IPS-15b (cell line): ENCODE measurements around the gene FGF6.

ENCODE experiments used
- H3K27me3 ChIP-seq: one replicate; pipeline ENCODE4 v1.6.1; 2013; ENCODE audit warnings: low read length; ENCODE audit not compliant: control insufficient read depth, insufficient read depth
- H3K36me3 ChIP-seq: one replicate; pipeline ENCODE4 v1.6.1; 2013; ENCODE audit warnings: low read length; ENCODE audit not compliant: control insufficient read depth, insufficient read depth
- H3K4me1 ChIP-seq: one replicate; pipeline ENCODE4 v1.6.1; 2013; ENCODE audit warnings: mild to moderate bottlenecking, low read length; ENCODE audit not compliant: control insufficient read depth, insufficient read depth
- H3K4me3 ChIP-seq: one replicate; pipeline ENCODE4 v1.5.1; 2013; ENCODE audit warnings: low read depth, low read length
- H3K9ac ChIP-seq: one replicate; pipeline ENCODE4 v1.6.1; 2013; ENCODE audit warnings: low read depth, mild to moderate bottlenecking, low read length
- H3K9me3 ChIP-seq: one replicate; pipeline ENCODE4 v1.6.1; 2013; ENCODE audit warnings: mild to moderate bottlenecking, low read length; ENCODE audit not compliant: control insufficient read depth, insufficient read depth

FGF6 gene

DNA sequence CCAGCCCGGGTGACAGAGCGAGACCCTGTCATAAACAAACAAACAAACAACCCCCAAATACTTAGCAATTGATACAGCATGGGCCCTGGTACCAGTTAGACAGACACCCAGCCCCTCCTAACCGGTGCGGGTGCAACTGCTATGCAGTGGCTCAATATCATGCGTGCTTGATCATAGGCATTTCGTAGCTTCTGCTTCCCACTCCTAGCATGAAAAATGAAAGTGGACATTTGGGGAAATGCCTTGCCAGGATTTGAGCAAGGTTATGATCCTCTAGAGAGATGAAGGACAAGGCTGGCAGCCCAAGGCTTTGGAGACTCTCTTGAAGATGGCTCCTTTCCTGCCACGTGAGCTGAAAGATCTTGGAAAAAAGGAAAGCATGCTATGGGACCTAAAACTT lies 13.7 kb downstream of the FGF6 start:
- H3K4me1 ChIP-seq: peaks cover 3% of the 10 kb centered on the region
- no peaks in the 10 kb centered on the region for H3K27me3 ChIP-seq
- H3K9me3 ChIP-seq: no peaks in the 10 kb centered on the region
- no peak overlapping the region for H3K9ac ChIP-seq
- no peaks in the 10 kb centered on the region for H3K36me3 ChIP-seq
- no peak overlapping the region for H3K4me3 ChIP-seq

GRCh38 chr12:4431436-4431835 lies 14.2 kb downstream of the FGF6 start:
- Histone ChIP-seq H3K4me3 (no peak overlapping the region), H3K9ac (no peak overlapping the region), H3K36me3 (no peaks in the 10 kb centered on the region), H3K27me3 (no peaks in the 10 kb centered on the region), H3K9me3 (no peaks in the 10 kb centered on the region), H3K4me1 (no peaks in the 10 kb centered on the region)

DNA sequence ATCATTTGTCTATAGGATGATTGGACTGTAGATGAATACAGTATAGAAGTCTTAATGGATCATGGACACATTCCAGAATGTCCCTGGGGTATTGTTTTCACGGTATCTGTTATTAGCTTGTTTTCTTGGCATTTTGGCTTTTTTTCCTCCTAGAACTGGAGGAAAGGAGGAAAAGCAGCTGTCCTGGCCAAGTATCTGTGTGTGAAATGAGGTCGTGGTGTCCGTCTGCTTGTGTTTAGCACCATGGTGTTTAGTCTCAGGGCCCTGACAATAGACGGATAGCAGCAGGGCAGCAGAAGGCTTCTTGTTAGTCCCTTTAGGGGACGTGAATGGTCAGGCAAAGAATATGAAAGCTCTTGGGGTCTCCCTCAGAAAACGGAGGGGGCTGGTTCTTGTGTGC lies 21.2 kb downstream of the FGF6 start:
- Histone ChIP-seq H3K4me1 (no peaks in the 10 kb centered on the region), H3K36me3 (no peaks in the 10 kb centered on the region), H3K4me3 (no peak overlapping the region), H3K9me3 (no peaks in the 10 kb centered on the region), H3K9ac (no peak overlapping the region), H3K27me3 (no peaks in the 10 kb centered on the region)

GRCh38 chr12:4423528-4424195 lies 22.0 kb downstream of the FGF6 start:
- no peaks in the 10 kb centered on the region for H3K27me3 ChIP-seq

GRCh38 chr12:4422985-4423384 lies 22.6 kb downstream of the FGF6 start:
- H3K4me1 ChIP-seq: no peaks in the 10 kb centered on the region
- no peaks in the 10 kb centered on the region for H3K36me3 ChIP-seq
- H3K27me3 ChIP-seq: no peaks in the 10 kb centered on the region
- H3K9ac ChIP-seq: no peak overlapping the region
- no peak overlapping the region for H3K4me3 ChIP-seq
- H3K9me3 ChIP-seq: no peaks in the 10 kb centered on the region

More at GRCh38 chr12:4423528-4424195, 22.0 kb downstream of the FGF6 start:
- Histone ChIP-seq H3K36me3 (no peaks in the 10 kb centered on the region), H3K4me3 (no peak overlapping the region), H3K4me1 (no peaks in the 10 kb centered on the region), H3K9ac (no peak overlapping the region), H3K9me3 (no peaks in the 10 kb centered on the region)

- Histone ChIP-seq H3K27me3 (no peaks in the 10 kb centered on the region), H3K4me1 (no peaks in the 10 kb centered on the region), H3K4me3 (no peak overlapping the region), H3K9ac (no peak overlapping the region), H3K9me3 (no peaks in the 10 kb centered on the region), H3K36me3 (no peaks in the 10 kb centered on the region)
Measured at GRCh38 chr12:4421590-4422031, 24.0 kb downstream of the FGF6 start.

GRCh38 chr12:4420138-4420670 lies 25.4 kb downstream of the FGF6 start:
- H3K36me3 ChIP-seq: no peaks in the 10 kb centered on the region
- H3K9ac ChIP-seq: no peak overlapping the region
- H3K4me1 ChIP-seq: no peaks in the 10 kb centered on the region
- H3K27me3 ChIP-seq: no peaks in the 10 kb centered on the region
- no peaks in the 10 kb centered on the region for H3K9me3 ChIP-seq
- no peak overlapping the region for H3K4me3 ChIP-seq

DNA sequence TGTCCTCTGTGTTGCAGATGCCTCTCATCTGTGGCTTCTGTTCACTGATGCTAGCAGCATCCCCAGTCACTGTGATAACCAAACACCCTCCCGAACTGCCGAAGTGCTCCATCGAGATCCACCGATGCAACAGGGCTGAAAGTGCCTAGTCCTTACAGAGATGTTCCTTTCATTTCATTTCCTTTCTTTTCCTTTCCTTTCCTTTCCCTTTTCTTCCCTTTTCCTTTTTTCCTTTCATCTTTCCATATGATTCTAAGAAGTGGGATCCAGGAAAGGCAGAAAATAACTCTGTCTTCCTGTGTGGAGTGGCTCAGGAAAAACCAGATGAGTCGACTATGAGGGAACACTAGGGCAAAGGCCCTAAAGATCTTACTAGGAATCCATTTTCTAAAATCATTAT lies 26.7 kb downstream of the FGF6 start:
- Histone ChIP-seq H3K9me3 (no peaks in the 10 kb centered on the region), H3K27me3 (no peaks in the 10 kb centered on the region), H3K9ac (no peak overlapping the region), H3K4me3 (no peak overlapping the region), H3K4me1 (no peaks in the 10 kb centered on the region), H3K36me3 (no peaks in the 10 kb centered on the region)

DNA sequence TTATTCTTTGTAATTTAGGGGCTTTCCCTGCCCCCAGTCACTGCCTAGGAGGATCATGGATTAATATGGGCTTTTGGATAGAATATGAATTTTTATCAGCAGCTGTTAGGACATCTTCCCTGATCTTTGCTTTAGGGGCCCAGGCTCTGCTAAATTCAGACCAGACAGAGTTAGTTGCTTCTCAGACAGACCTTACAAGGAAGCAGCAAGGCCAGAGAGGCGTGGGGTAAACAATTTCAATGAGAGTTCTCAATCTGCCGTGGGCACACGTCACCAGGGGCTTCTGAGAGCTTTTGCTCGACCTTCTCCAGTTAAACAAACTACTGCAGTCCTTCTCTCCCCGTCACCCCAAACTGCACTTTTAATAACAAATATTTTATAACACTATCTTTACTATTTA lies 27.7 kb downstream of the FGF6 start:
- no peaks in the 10 kb centered on the region for H3K27me3 ChIP-seq
- no peak overlapping the region for H3K9ac ChIP-seq
- no peaks in the 10 kb centered on the region for H3K36me3 ChIP-seq
- no peak overlapping the region for H3K4me3 ChIP-seq
- H3K4me1 ChIP-seq: no peaks in the 10 kb centered on the region
- no peaks in the 10 kb centered on the region for H3K9me3 ChIP-seq

GRCh38 chr12:4417455-4417854 lies 28.2 kb downstream of the FGF6 start:
- Histone ChIP-seq H3K4me3 (no peak overlapping the region), H3K9ac (no peak overlapping the region), H3K27me3 (no peaks in the 10 kb centered on the region), H3K36me3 (no peaks in the 10 kb centered on the region), H3K9me3 (no peaks in the 10 kb centered on the region), H3K4me1 (no peaks in the 10 kb centered on the region)

- Histone ChIP-seq H3K9me3 (no peaks in the 10 kb centered on the region), H3K4me1 (no peaks in the 10 kb centered on the region), H3K9ac (no peak overlapping the region), H3K36me3 (no peaks in the 10 kb centered on the region), H3K27me3 (no peaks in the 10 kb centered on the region), H3K4me3 (no peak overlapping the region)
Measured at GRCh38 chr12:4416276-4416675, 29.3 kb downstream of the FGF6 start.

DNA sequence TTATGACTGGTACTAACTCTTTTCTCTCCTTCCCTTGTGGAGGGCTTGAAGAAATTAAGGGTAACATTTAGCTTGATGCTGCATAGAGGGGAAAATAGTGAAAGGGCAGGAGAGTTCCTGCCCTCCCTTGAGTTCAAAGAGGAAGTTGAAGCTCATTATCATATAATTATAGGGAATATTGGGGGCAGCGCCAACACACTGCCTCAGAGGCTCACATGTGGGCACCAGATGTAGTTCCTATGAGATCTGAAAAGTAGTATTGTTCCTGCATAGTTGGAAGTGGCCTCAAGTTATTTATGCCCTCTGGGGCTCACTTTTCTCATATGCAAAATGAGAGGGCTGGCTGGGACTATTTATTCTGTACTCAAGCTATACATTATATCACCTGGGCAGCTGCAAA lies 33.1 kb downstream of the FGF6 start:
- H3K9me3 ChIP-seq: no peaks in the 10 kb centered on the region
- no peak overlapping the region for H3K4me3 ChIP-seq
- no peaks in the 10 kb centered on the region for H3K4me1 ChIP-seq
- H3K36me3 ChIP-seq: no peaks in the 10 kb centered on the region
- no peaks in the 10 kb centered on the region for H3K27me3 ChIP-seq
- no peak overlapping the region for H3K9ac ChIP-seq
